ENCODE measurements around the gene TOX4.

Gene TOX4

DNA sequence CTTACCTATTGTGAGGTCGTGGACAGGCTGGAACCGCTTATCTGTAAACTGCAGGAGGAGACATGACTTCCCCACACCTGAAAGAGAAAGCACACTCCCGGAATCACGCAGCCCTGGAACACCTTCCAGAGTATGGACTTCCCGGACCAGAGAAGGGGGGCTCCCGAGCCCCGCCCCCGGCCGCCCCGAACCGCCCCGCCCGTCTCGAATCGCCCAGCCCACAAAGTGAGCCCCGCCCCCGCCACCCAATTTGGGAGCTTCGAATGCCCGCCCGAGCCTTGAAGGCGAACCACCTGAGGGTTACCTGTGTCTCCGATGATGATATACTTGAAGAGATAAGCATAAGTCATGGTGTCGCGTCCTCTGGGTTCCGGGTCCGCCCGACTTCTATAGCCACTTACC, 471 bp upstream of the TOX4 start:
- Histone ChIP-seq H3K4me3 (ENCODE audit: low read length, poor library complexity, severe bottlenecking) (peak overlapping the region; percentile 91), H3K4me2 (ENCODE audit: low read depth, low read length, poor library complexity, severe bottlenecking) (peak overlapping the region; percentile 87), H2AFZ (ENCODE audit: low read length) (peak overlapping the region; percentile 96), H4K20me1 (ENCODE audit: insufficient read depth, low read length, poor library complexity, severe bottlenecking) (peaks cover 8% of the 10 kb centered on the region), H3K9ac (ENCODE audit: low read depth, low read length, poor library complexity, severe bottlenecking) (peak overlapping the region; percentile 81), H3K9me2 (replicated peaks; ENCODE audit: low read depth, low read length) (no peaks in the 10 kb centered on the region), H3K4me1 (ENCODE audit: insufficient read depth, low read length, poor library complexity, severe bottlenecking) (peaks cover 21% of the 10 kb centered on the region), H3F3A (ENCODE audit: low read depth) (no peaks in the 10 kb centered on the region), H3K27me3 (ENCODE audit: insufficient read depth, low read length, poor library complexity, severe bottlenecking) (no peaks in the 10 kb centered on the region), H3K9me3 (ENCODE audit: insufficient read depth, low read depth, low read length) (no peaks in the 10 kb centered on the region), H3K36me3 (ENCODE audit: insufficient read depth, low read length) (no peaks in the 10 kb centered on the region), H3K79me2 (ENCODE audit: insufficient read depth, low read length) (peaks cover 61% of the 10 kb centered on the region)
- TF ChIP-seq CTCF (conservative IDR thresholded peaks at IDR 0.05; ENCODE audit: low read length) (no peak), EZH2phosphoT487 (IDR thresholded peaks at IDR 0.05; ENCODE audit: borderline replicate concordance) (no peak)

DNA sequence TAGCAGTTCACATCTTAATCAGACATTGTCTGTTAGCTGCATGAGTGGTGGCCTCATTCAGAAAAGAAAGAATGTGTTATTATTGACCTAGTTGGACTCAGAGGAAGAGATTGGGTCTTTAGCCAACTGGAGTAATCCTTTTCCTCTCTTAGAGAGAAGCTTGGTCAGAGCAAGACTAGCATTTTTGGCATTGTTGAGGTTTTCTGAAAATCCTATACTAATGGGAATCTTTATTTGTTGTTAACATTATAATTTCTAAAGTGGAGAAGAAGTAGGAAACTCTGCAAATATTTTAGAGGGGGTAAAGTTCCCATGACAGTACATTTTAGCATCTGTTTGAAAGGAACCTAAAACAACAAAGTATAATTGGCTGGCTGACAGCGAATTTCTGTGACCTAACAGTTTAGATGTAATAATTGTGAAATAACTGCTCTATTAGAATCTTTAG, 9.7 kb downstream of the TOX4 start:
- no peak overlapping the region for H3K4me2 ChIP-seq (ENCODE audit: low read depth, low read length, poor library complexity, severe bottlenecking)
- no peak overlapping the region for H3K9ac ChIP-seq (ENCODE audit: low read depth, low read length, poor library complexity, severe bottlenecking)
- 0 out of 2 replicates have a peak, but pooled peaks cover 9% of the 10 kb centered on the region for H3K79me2 ChIP-seq (ENCODE audit: insufficient read depth, low read length)
- no peaks in the 10 kb centered on the region for H4K20me1 ChIP-seq (ENCODE audit: insufficient read depth, low read length, poor library complexity, severe bottlenecking)
- no peak overlapping the region for H3K4me3 ChIP-seq (ENCODE audit: low read length, poor library complexity, severe bottlenecking)
- H3K9me2 ChIP-seq (replicated peaks; ENCODE audit: low read depth, low read length) = no peaks in the 10 kb centered on the region
- H3F3A ChIP-seq (ENCODE audit: low read depth) = peaks cover 2% of the 10 kb centered on the region; the same call in 1 of the 2 replicates
- H3K4me1 ChIP-seq (ENCODE audit: insufficient read depth, low read length, poor library complexity, severe bottlenecking) = no peaks in the 10 kb centered on the region
- no peak overlapping the region for H2AFZ ChIP-seq (ENCODE audit: low read length)
- H3K36me3 ChIP-seq (ENCODE audit: insufficient read depth, low read length) = peaks cover 39% of the 10 kb centered on the region; the same call in 1 of the 2 replicates
- H3K9me3 ChIP-seq (ENCODE audit: insufficient read depth, low read depth, low read length) = no peaks in the 10 kb centered on the region
- H3K27me3 ChIP-seq (ENCODE audit: insufficient read depth, low read length, poor library complexity, severe bottlenecking) = no peaks in the 10 kb centered on the region
- no peak for TF ChIP-seq EZH2phosphoT487 (IDR thresholded peaks at IDR 0.05; ENCODE audit: borderline replicate concordance)
- TF ChIP-seq CTCF (conservative IDR thresholded peaks at IDR 0.05; ENCODE audit: low read length) = no peak

DNA sequence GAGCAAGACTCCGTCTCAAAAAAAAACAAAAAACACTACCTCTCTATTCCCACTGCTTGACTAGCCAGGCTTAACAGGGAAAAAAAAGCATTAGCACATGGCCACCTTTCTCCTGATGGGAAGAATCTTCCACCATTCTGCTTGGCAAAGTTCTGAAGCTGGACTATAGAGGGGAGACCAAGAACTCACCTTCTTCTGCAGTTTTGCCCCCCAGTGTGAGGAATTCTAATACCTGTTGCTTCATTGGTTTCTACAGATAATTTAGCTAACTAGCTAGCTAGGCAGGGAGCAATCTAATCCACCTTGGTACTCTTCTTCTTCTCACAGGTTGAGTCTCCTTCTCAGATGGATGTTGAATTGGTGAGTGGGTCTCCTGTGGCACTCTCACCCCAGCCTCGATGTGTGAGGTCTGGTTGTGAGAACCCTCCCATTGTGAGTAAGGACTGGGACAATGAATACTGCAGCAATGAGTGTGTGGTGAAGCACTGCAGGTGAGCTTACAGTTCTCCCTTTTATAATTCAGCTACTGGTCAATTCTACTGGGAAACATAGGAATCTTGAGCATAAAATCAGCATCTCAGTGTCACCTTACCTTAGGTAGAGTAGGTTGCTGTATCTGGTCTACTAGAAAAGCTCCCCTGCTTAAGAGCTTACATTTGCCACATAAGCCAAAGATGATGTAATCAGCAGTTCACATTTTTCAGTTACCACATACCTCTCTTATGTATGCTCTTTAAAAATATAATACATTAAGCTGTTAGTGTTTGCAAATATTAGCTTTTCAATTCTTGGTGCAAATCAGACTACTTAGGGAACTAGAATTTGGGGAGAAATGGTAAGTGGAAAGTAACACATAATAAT, 18.1 kb downstream of the TOX4 start:
- TF ChIP-seq EZH2phosphoT487 (IDR thresholded peaks at IDR 0.05; ENCODE audit: borderline replicate concordance) = no peak
- TF ChIP-seq CTCF (conservative IDR thresholded peaks at IDR 0.05; ENCODE audit: low read length) = no peak
- H3K79me2 ChIP-seq (ENCODE audit: insufficient read depth, low read length) = no peaks in the 10 kb centered on the region
- H3K4me3 ChIP-seq (ENCODE audit: low read length, poor library complexity, severe bottlenecking) = no peak overlapping the region
- no peak overlapping the region for H3K9ac ChIP-seq (ENCODE audit: low read depth, low read length, poor library complexity, severe bottlenecking)
- H3K36me3 ChIP-seq (ENCODE audit: insufficient read depth, low read length) = peaks cover 75% of the 10 kb centered on the region
- H3K9me2 ChIP-seq (replicated peaks; ENCODE audit: low read depth, low read length) = no peaks in the 10 kb centered on the region
- no peak overlapping the region for H2AFZ ChIP-seq (ENCODE audit: low read length)
- no peaks in the 10 kb centered on the region for H3K4me1 ChIP-seq (ENCODE audit: insufficient read depth, low read length, poor library complexity, severe bottlenecking)
- no peak overlapping the region for H3K4me2 ChIP-seq (ENCODE audit: low read depth, low read length, poor library complexity, severe bottlenecking)
- no peaks in the 10 kb centered on the region; the same call in 1 of the 2 replicates for H3F3A ChIP-seq (ENCODE audit: low read depth)
- no peaks in the 10 kb centered on the region for H4K20me1 ChIP-seq (ENCODE audit: insufficient read depth, low read length, poor library complexity, severe bottlenecking)
- H3K27me3 ChIP-seq (ENCODE audit: insufficient read depth, low read length, poor library complexity, severe bottlenecking) = no peaks in the 10 kb centered on the region
- no peaks in the 10 kb centered on the region for H3K9me3 ChIP-seq (ENCODE audit: insufficient read depth, low read depth, low read length)

All from Loucy (cell line).